GM19193 (cell line): ENCODE data around the gene NSMCE3.

Experiments used
- POLR2A ChIP-seq: IDR thresholded peaks from 4 replicates; pipeline ENCODE4 v1.6.1; 2011; ENCODE audit not compliant: insufficient read depth, insufficient read length; ENCODE audit errors: extremely low read depth

The NSMCE3 gene

DNA sequence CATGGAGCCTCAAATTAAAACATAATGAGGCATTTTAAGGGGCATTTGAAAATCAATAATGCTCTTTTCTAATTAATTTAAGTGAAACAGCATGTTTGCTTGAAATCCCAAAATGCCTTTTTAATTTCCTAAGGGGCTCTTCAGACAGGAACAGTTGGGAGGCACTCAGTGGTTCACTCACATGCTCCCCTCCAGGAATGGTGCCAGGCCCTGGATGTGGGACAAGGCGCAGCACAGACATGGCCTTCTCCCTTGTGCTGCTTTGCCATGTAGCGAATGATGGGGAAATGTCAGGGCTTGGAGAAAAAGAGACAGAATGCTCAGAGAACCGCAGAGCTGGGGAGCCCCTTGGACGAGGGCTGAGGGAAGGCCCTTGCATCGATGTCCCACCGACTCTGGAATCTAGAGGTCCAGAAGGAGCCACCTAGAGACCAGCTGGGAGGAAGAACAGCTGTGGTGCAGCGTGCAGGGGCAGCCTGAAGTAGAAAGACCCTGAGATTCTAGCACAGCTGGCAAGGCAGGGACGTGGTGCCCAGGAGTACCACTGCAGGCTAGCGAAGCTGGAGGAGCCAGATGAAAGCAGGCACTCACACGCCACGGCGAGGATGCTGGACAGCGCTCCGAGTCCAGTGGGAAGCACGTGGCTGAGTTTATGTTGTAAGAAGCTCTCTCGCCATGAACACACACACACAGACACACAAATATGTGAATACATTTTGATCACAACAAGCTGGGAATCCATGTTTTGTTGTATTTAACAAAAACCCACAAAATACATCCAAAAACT is 27.0 kb downstream of the NSMCE3 start:
- no peak for TF ChIP-seq POLR2A

DNA sequence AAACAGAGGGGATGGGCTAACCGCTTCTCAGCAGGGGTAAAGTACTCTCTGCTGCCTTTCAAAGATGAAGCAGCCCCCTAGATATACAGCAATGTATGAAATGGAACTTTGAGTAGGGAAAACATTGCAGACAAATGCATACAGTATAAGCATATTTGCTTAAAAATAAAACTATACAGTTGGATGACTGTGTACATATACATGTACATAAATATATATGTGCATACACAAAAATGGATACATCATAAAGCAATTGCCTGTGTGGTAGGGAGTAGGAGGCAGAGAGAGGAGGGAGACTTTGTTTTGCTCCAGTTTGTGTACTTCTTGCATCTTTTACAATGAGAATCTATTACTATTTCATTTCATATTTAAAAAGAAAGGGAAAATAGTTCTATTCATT is 28.4 kb downstream of the NSMCE3 start:
- no peak for TF ChIP-seq POLR2A

DNA sequence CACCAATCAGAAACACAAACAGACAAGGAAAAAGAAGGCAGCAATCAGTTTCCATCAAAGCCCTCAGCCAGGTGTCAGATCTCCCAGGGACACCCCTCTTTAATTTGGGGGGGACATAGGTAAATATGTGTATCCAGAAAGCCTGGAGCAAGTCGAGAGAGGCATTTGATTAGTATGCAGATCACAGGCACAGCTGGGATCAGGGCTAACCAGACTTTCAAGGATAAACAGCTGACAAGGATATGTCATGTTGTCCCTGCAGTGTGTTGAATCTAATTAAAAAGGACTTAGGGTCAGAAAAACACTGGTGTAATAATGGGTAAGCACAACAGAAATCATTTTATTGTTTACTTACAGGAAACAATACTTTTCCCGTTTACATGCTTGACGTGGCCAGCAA is 30.2 kb downstream of the NSMCE3 start:
- TF ChIP-seq POLR2A = no peak

GRCh38 chr15:29233566-29233965 is 36.1 kb downstream of the NSMCE3 start:
- TF ChIP-seq POLR2A = no peak

DNA sequence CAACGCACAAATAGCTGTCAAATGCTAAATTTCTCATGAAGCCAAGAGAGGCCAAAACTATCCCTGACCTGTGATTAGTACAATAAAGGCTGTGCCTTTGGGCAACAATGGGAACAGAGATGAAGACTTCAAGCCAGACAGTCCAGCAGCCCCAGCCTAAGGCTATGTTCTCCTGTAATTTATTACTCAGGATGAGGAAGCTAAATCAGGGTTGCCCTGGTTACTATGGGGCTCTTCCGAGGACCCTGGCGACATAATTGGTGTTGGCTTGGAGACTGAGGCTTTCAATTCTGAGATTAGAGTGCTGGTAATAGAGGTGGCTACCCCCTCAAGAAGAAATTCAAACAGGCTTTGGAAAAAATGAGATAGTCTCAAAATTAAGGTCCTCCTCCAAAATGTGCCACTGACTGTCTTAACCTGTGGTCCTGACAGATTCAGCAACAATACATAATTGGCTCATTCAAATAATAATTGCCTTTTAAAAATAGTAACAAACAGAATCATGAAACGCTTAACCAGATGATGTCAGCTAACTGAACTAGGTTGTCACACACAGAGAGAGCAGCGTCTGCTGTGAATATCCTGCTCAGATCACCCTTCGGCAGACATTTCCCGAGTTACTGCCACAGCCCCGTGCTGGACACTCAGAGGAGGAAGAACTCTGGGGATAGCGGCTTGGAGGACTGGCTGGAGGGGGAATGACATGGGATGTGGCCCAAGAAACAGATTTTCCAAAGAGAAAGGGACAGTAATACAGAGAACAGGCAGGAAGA is 43.0 kb downstream of the NSMCE3 start:
- TF ChIP-seq POLR2A = no peak

- TF ChIP-seq POLR2A = no peak
Measured at GRCh38 chr15:29225534-29226234, 43.9 kb downstream of the NSMCE3 start.

- no peak for TF ChIP-seq POLR2A
Measured at GRCh38 chr15:29223640-29224039, 46.0 kb downstream of the NSMCE3 start.

DNA sequence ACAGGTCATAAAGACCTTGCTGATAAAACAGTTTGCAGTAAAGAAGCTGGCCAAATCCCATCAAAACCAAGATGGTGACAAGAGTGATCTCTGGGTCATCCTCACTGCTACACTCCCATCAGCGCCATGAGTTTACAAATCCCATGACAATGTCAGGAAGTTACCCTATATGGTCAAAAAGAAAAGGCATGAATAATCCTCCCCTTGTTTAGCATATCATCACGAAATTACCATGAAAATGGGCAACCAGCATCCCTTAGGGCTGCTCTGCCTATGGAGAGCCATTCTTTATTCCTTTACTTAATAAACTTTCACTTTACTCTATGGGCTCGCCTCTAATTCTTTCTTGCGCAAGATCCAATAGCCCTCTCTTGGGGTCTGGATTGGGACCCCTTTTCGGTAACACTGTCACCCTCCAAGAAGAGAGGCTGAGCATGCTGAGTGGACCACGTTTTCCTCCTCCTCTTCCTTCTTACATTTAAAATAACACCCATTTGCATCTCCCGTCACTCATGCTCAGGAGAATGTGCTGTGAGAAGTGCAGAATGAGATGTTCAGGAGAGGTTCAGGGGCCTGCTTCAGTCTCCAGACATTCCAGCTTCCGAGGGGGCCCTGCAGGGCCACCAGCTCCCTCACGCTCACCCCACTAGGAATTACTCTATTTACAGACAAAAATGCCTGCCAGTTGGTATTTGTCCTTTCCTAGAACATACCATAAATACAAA is 47.3 kb downstream of the NSMCE3 start:
- TF ChIP-seq POLR2A = no peak

- TF ChIP-seq POLR2A = no peak
Measured at GRCh38 chr15:29220852-29221251, 48.8 kb downstream of the NSMCE3 start.

GRCh38 chr15:29216955-29217354 is 52.7 kb downstream of the NSMCE3 start:
- TF ChIP-seq POLR2A = no peak
